MM.1S (cell line): Measurements from ENCODE around the gene SYNPO2.

Experiments
- DNase-seq: peaks from one replicate; pipeline ENCODE4 v3.0.0-alpha.2; 2015
- H2AFZ ChIP-seq: fragments of 300-600 bp; sonication (generic); 2 replicates; pipeline ENCODE4 v1.6.0; 2016; ENCODE audit warnings: antibody characterized with exemption, low read length
- H3F3A ChIP-seq: fragments of 300-600 bp; sonication (generic); 2 replicates; pipeline ENCODE4 v1.6.1; 2016; ENCODE audit warnings: mild to moderate bottlenecking, antibody characterized with exemption, low read length, moderate library complexity, mixed read lengths; ENCODE audit not compliant: insufficient read depth
- H3K27ac ChIP-seq: fragments of 300-600 bp; sonication (generic); 2 replicates; pipeline ENCODE4 v1.5.1; 2016; ENCODE audit warnings: mild to moderate bottlenecking, low read length
- H3K27me3 ChIP-seq: fragments of 300-600 bp; sonication (generic); replicated peaks from 2 replicates; pipeline ENCODE4 v1.6.0; 2016; ENCODE audit warnings: low read length; ENCODE audit not compliant: insufficient read depth
- H3K36me3 ChIP-seq: fragments of 300-600 bp; sonication (generic); replicated peaks from 2 replicates; pipeline ENCODE4 v1.6.1; 2016; ENCODE audit warnings: mild to moderate bottlenecking, low read length, mixed read lengths; ENCODE audit not compliant: insufficient read depth
- H3K4me1 ChIP-seq: fragments of 300-600 bp; sonication (generic); 2 replicates; pipeline ENCODE4 v1.6.1; 2016; ENCODE audit warnings: low read length, mixed read lengths
- H3K4me2 ChIP-seq: fragments of 300-600 bp; sonication (generic); 2 replicates; pipeline ENCODE4 v1.6.0; 2016; ENCODE audit warnings: low read depth, low read length
- H3K4me3 ChIP-seq: fragments of 300-600 bp; sonication (generic); 2 replicates; pipeline ENCODE4 v1.5.1; 2016; ENCODE audit warnings: low read length, mixed read lengths
- H3K79me2 ChIP-seq: fragments of 300-600 bp; sonication (generic); 2 replicates; pipeline ENCODE4 v1.6.1; 2016; ENCODE audit warnings: mixed run types, low read length, mixed read lengths
- H3K9ac ChIP-seq: fragments of 300-600 bp; sonication (generic); 2 replicates; pipeline ENCODE4 v1.6.1; 2016; ENCODE audit warnings: low read length, mixed read lengths
- H3K9me2 ChIP-seq: fragments of 300-600 bp; sonication (generic); replicated peaks from 2 replicates; pipeline ENCODE4 v1.6.1; 2016; ENCODE audit warnings: mild to moderate bottlenecking, low read length, mixed read lengths; ENCODE audit not compliant: insufficient read depth
- H3K9me3 ChIP-seq: fragments of 300-600 bp; sonication (generic); replicated peaks from 2 replicates; pipeline ENCODE4 v1.6.1; 2016; ENCODE audit warnings: mild to moderate bottlenecking, low read length, mixed read lengths; ENCODE audit not compliant: insufficient read depth
- H4K20me1 ChIP-seq: fragments of 300-600 bp; sonication (generic); 2 replicates; pipeline ENCODE4 v1.6.1; 2016; ENCODE audit warnings: mild to moderate bottlenecking, low read length, moderate library complexity, mixed read lengths; ENCODE audit not compliant: insufficient read depth
- EZH2 ChIP-seq: fragments of 300-600 bp; sonication (generic); optimal IDR thresholded peaks from 2 replicates; pipeline ENCODE3; 2017; ENCODE audit warnings: low read depth, mild to moderate bottlenecking, antibody characterized with exemption, low read length, mixed read lengths
- EZH2phosphoT487 ChIP-seq: fragments of 300-600 bp; sonication (generic); IDR thresholded peaks from 2 replicates; pipeline ENCODE4 v1.6.1; 2018; ENCODE audit warnings: antibody characterized with exemption, low read length
- TF ChIP-seq, protein P1 (sequence below): fragments of 300-600 bp; sonication (generic); IDR thresholded peaks from 2 replicates; pipeline ENCODE4 v1.5.1; 2016; ENCODE audit warnings: antibody characterized with exemption, low read length, mixed read lengths

SYNPO2 gene

DNA sequence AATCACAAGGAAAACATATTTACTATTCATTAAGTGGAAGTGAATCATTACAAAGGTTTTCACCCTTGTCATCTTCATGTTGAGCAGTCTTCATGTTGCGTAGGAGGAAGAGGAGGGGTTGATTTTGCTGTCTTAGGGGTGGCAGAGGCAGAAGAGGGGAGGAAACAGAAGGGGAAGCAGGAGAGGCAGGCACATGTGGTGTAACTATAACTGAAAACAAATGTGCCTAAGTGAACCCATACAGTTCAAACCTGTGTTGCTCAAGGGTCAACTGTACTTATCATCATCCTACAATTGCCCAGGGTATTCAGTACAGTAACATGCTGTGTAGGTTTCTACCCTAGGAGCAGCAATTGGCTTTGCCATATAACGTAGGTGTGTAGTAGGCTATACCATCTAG lies 47.2 kb downstream of the SYNPO2 start:
- Histone ChIP-seq H3K9me3 (no peaks in the 10 kb centered on the region), H3K27me3 (no peaks in the 10 kb centered on the region), H3K36me3 (no peaks in the 10 kb centered on the region), H4K20me1 (no peaks in the 10 kb centered on the region), H3K9me2 (no peaks in the 10 kb centered on the region), H3K9ac (no peak overlapping the region), H2AFZ (no peak overlapping the region), H3K4me1 (no peaks in the 10 kb centered on the region), H3K4me3 (no peak overlapping the region), H3K27ac (no peak overlapping the region), H3F3A (no peaks in the 10 kb centered on the region), H3K4me2 (no peak overlapping the region), H3K79me2 (no peaks in the 10 kb centered on the region)
- DNase-seq, result no peak
- TF ChIP-seq, protein P1, sequence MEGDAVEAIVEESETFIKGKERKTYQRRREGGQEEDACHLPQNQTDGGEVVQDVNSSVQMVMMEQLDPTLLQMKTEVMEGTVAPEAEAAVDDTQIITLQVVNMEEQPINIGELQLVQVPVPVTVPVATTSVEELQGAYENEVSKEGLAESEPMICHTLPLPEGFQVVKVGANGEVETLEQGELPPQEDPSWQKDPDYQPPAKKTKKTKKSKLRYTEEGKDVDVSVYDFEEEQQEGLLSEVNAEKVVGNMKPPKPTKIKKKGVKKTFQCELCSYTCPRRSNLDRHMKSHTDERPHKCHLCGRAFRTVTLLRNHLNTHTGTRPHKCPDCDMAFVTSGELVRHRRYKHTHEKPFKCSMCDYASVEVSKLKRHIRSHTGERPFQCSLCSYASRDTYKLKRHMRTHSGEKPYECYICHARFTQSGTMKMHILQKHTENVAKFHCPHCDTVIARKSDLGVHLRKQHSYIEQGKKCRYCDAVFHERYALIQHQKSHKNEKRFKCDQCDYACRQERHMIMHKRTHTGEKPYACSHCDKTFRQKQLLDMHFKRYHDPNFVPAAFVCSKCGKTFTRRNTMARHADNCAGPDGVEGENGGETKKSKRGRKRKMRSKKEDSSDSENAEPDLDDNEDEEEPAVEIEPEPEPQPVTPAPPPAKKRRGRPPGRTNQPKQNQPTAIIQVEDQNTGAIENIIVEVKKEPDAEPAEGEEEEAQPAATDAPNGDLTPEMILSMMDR, result no peak
- TF ChIP-seq EZH2, result no peak
- no peak for TF ChIP-seq EZH2phosphoT487

DNA sequence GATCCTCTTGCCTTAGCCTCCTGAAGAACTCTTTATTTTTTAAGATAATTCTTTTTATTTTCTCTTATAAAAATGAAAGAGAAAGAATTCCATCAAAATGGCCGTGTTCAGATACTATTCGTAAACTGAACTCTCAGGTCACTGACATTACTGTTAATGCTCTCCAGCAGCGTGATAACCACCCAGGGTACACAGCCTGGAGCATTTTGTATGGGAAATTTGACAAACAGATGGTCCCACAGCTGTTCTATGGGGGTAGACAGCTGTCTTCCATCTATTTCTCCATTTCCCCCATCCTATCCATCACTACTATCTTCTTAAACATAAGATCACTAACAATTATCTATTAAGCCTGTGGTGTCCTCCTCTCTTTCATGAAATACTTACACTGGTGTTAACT lies 47.8 kb downstream of the SYNPO2 start:
- no peak for DNase-seq

GRCh38 chr4:118939169-118939783 lies 50.6 kb downstream of the SYNPO2 start:
- Histone ChIP-seq H3F3A (no peaks in the 10 kb centered on the region), H3K9ac (no peak overlapping the region), H3K27ac (no peak overlapping the region), H3K9me3 (no peaks in the 10 kb centered on the region), H4K20me1 (no peaks in the 10 kb centered on the region), H3K9me2 (no peaks in the 10 kb centered on the region), H3K79me2 (no peaks in the 10 kb centered on the region), H3K4me2 (no peak overlapping the region), H3K36me3 (no peaks in the 10 kb centered on the region), H3K27me3 (no peaks in the 10 kb centered on the region), H3K4me3 (no peak overlapping the region), H3K4me1 (no peaks in the 10 kb centered on the region), H2AFZ (no peak overlapping the region)
- DNase-seq, result no peak
- TF ChIP-seq, protein P1, result no peak
- no peak for TF ChIP-seq EZH2phosphoT487
- no peak for TF ChIP-seq EZH2

More for the DNA sequence above, 47.8 kb downstream of the SYNPO2 start:
- H3K9me2 ChIP-seq, result no peaks in the 10 kb centered on the region
- H3K4me3 ChIP-seq, result no peak overlapping the region
- no peak overlapping the region for H2AFZ ChIP-seq
- H4K20me1 ChIP-seq, result no peaks in the 10 kb centered on the region
- no peaks in the 10 kb centered on the region for H3K4me1 ChIP-seq
- no peaks in the 10 kb centered on the region for H3F3A ChIP-seq
- H3K4me2 ChIP-seq, result no peak overlapping the region
- H3K9ac ChIP-seq, result no peak overlapping the region
- H3K27me3 ChIP-seq, result no peaks in the 10 kb centered on the region
- TF ChIP-seq EZH2phosphoT487, result no peak
- TF ChIP-seq, protein P1, result no peak
- TF ChIP-seq EZH2, result no peak
- H3K27ac ChIP-seq, result no peak overlapping the region
- no peaks in the 10 kb centered on the region for H3K36me3 ChIP-seq
- H3K9me3 ChIP-seq, result no peaks in the 10 kb centered on the region
- no peaks in the 10 kb centered on the region for H3K79me2 ChIP-seq
